ENCODE data around the gene OXSR1.
"Not testable (repeated sequence)": the region's sequence is repeated elsewhere in the genome, so short reads cannot be mapped to it uniquely, and the experiment has no call there.

OXSR1 gene

DNA sequence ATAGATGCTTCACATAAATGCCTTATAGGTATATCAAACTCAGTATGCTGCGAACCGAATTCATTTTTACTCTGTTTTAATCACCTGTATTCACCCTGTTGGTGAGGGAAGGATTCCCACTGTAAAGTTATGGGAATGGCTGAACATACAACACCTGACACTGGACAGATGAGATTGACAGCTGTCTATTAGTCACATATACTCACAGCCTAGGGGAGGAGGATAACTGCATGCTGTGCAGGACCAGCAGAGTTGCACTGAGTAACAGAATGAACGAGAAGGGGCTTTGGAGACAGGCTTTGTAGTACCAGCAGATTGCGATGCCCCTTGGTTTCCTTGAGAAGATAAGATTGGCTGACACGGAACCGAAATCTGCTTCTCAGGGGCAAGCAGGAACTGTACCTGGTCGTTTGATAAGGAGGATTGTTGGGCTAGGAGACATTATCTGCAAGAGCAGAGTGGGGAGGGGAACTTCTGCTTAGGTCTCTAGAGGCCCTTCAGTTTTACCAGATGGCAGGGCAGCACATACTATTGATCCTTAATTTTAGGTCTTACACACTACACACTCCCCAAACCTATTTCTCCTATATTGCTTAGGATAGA lies 56.8 kb downstream of the OXSR1 start:
- no peak for DNase-seq (ENCODE audit: low read depth in 2 of 2)

DNA sequence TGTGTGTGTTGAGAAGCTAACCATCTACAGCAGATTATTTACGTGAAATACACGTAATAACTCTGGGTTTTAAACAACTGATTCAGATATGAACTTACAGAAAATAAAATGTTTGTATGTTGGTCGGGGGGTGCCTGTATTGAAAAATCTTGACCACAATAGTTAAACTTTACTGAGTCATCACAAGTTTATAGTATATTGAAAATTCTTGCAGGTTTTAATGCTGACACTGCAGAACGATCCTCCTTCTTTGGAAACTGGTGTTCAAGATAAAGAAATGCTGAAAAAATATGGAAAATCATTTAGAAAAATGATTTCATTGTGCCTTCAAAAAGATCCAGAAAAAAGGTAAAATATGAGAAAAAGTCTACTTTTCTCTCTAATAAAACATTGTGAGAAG lies 59.0 kb downstream of the OXSR1 start:
- no peak for DNase-seq (ENCODE audit: low read depth in 2 of 2)

DNA sequence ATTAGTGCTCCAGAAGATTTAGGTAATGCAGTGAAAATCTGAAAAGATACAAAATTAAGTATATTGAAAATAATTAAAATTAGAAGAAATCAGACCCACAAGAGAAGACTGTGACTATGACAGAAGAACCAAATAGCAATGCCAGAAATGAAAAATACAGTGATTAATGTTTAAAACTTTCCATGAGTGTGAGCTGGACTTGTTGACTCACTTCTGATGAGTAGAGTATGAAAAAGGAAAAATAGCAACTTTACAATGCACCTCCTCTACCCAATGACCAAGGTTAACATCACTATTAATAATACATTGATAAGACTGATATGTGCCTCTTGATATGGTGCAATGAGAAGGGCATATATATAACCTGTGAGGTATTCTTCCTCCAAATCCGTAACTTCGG lies 60.9 kb downstream of the OXSR1 start:
- no peak for DNase-seq (ENCODE audit: low read depth in 2 of 2)

DNA sequence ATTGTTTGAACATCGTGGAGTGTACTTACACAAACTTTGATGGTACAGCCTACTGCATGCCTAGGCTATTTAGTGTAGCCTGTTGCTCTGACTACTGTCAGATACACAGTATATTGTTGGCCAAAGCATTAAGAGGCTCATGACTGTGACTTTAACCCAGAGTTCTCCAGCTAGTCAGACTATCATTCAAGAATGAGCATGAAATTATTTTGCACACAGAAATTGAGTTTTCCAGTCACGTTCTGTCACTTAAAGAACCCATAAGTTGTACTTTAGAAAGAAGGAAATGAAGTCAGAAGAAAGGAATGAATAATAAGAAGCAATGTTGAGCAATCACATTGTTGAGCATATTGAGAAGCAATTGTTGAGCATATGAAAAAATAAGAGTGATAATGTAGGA lies 62.7 kb downstream of the OXSR1 start:
- DNase-seq (ENCODE audit: low read depth in 2 of 2) = no peak

DNA sequence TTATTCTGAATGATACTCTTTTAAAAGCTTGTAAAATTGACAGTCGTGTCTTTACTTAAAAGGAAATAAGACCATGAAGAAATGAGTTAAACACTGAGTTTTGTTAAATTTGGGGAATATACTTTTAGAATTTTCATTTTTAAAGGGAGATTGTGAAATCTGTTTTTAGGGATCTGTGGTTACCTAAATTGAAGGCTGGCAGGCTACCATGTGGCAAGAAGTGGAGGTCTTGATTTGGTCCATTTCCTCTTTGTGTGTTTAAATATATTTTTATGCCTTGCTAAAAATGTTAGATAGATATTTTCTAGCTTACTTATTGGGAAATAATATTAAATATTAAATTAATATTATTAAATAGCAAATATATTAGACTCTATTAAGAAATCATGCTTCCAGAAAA lies 63.7 kb downstream of the OXSR1 start:
- DNase-seq (ENCODE audit: low read depth in 2 of 2) = no peak

DNA sequence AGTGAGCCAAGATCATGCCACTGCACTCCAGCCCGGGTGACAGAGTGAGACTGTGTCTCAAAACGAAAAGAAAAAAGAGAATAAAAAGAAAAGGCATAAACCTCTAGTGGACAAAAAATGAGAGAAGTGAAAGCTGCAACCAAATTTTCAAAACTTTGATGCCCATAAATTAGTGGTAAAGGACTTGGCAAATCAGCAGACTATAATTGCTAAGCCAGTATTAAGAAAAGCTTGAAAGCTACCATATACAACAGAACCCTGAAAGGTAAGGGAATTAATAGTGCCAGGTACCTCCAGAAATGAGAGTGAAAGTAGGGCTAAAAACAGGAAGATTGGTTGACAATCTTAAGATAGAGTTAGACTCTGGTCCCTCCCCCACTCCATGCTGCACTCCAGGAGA lies 67.4 kb downstream of the OXSR1 start:
- no peak for DNase-seq (ENCODE audit: low read depth in 2 of 2)

DNA sequence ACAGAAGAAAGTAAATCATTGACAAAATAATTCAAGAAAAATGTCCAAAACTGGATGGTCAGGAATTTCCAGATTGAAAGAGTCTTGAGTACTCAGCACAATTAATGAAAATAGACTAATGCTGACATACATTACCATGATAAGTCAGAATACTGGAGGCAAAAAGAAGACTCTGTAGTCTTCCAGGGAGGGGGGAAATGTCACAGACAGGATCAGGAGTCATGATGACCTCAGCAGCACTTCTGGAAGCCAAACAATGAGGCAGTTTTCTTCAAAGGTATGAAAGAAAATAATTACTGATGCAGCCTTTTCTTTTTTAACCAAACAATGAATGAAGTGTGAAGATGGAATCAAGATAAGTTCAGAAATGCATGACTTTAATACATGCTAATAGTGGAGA lies 70.1 kb downstream of the OXSR1 start:
- DNase-seq (ENCODE audit: low read depth in 2 of 2) = no peak

DNA sequence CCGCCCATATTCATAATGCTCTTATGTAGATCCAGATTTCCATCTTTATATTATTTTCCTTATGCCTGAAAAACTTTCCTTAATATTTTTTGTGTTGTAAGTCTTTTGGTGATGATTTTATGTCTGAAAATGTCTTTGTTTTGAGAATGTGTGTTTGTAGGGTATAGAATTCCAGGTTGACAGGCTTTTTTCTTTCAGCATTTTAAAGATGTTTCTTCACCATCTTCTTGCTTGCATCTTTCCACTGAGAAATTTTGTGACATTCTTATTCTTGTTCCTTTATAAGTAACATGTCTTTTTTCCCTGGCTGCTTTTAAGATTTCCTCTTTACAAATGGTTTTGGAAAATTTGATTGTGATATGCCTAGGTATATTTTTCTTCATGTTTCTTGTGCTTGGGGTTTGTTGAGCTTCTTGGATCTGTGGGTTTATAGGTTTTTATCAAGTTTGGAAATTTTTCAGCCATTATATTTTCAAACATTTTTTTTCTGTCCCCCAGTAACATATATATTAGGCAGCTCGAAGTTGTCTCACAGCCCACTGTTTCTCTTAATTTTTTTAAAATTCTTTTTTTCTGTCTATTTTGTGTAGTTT lies 73.2 kb downstream of the OXSR1 start:
- no peak for DNase-seq (ENCODE audit: low read depth in 2 of 2)

DNA sequence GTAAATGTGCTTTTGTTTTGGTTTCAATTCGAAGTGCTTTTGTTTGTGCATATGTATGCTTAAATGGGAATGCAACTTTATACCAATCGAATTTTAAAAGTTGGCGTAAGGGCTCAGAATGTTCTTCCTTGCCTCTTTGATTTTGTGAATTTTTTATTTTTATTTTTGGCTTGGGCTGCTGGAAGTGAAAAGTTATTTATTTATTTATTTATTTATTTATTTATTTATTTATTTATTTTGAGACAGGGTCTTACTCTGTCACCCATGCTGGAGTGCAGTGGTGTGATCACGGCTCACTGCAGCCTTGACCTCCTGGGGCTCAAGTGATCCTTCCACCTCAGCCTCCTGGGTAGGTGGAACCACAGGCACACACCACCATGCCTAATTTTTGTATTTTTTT lies 77.5 kb downstream of the OXSR1 start:
- DNase-seq (ENCODE audit: low read depth in 2 of 2) = not testable (repeated sequence)

DNA sequence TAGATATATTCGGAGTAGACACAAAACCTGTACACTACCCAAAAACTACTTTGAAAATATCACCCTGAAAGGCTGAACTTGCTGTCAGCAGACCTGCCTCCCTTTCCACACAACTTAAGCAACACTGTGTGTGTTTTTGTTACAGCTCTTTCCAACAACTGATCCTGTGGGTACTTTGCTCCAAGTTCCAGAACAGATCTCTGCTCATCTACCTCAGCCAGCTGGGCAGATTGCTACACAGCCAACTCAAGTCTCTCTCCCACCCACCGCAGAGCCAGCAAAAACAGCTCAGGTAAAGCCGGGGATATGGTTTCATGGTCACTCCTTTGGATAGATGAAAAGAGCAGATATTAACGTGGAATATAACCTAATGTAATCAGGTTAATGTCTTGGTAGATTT lies 80.6 kb downstream of the OXSR1 start:
- no peak for DNase-seq (ENCODE audit: low read depth in 2 of 2)

DNA sequence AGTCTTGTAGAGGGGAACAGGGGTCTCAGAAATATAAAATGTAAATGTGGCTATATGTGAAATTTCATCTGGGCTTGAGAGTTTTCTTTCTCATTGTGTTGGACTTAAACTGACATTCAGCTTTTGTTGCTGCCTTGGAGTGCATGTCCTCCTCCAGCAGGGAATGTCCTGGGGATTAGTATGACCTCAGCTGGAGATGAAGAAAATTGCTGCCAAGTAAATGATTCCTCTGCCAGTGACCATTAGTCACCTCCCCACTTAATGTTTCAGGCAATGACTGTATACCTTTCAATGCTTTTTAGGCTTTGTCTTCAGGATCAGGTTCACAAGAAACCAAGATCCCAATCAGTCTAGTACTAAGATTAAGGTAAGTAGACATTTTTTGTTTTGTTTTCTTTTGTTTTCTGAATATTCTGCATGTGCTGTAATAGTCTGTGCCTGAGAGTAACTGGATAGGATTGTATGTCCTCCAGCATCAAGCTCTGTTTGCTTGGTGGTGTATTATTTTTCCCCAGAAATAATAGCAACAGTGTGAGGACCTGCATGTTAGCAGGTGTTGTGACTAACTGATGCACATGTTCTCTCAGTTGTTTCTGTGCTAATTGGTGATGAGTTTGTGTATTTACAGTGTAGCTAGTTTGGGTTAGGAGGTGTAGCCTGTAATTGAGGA lies 82.2 kb downstream of the OXSR1 start:
- no peak for DNase-seq (ENCODE audit: low read depth in 2 of 2)

DNA sequence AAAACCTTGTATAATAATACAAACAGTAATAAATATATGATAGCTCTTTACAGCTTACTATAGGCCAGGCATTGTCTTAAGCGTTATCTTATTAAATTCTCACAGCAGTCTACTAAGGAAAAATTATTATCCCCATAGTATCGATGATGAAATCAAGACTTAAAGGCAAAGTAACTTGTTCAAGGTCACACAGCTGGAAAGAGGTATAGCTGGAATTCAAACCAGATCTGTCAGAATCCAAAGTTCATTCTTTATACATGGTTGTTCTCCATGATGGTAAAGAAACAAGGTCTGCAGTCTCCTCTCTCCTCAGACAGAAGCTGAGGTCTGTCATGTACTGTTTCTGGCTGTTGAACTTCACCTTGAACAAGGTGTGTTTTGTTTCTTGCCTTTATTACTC lies 84.9 kb downstream of the OXSR1 start:
- no peak for DNase-seq (ENCODE audit: low read depth in 2 of 2)

DNA sequence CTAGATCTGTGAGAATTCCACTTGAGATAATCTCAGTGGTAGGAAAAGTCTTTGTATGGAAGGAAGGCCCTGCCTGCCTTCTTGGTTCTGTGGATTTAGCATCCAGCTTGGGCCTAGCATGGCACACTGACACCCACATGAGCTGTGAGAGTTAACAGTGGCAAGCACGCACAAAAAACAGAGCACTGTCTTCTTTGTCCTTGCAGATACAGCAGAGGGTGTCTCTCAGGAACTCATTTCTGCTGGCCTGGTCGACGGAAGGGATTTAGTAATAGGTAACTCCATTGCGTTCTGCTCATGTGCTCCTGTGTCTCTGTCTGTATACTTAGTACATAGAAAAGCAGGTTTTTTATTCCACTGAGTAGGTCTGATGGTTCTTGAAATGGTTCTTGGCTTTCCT lies 85.9 kb downstream of the OXSR1 start:
- DNase-seq (ENCODE audit: low read depth in 2 of 2) = no peak

DNA sequence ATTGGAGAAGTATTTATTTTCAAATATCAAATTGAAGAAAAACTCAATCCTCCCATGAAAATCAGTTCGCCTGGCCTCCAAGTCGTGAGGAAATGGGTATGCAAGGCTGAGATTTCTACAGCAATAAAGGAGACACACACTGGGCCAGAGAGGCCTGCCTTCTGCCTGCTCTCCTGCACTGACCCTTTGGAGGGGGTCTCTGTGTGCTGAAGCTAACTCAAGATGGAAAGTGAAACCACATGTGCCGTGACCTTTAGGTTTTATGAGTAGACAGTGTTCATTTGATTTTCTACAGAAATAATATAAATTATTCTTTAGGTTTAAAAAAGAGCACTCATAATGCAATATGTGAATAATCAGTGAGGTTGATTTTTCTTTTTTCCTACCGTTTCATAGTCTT lies 88.4 kb downstream of the OXSR1 start:
- no peak for DNase-seq (ENCODE audit: low read depth in 2 of 2)

DNA sequence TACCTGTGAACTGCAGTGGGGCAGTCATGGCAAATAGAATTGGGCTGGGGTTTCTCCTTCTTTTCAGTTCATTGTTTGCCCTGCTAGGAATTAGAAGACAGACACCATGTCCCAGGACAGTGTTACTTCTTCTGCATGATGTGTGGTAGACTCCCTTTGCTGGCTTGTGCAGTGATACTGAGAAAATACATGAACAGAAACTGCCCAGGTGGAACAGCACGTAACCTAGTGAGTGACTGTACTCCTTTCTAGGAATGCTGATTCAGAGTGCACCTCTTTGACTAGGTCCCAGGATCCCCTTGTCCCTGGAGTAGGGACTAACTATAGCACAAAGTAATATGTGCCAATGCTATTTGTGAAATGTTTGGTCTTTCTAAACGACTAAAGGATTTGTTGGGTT lies 89.5 kb downstream of the OXSR1 start:
- no peak for DNase-seq (ENCODE audit: low read depth in 2 of 2)

DNA sequence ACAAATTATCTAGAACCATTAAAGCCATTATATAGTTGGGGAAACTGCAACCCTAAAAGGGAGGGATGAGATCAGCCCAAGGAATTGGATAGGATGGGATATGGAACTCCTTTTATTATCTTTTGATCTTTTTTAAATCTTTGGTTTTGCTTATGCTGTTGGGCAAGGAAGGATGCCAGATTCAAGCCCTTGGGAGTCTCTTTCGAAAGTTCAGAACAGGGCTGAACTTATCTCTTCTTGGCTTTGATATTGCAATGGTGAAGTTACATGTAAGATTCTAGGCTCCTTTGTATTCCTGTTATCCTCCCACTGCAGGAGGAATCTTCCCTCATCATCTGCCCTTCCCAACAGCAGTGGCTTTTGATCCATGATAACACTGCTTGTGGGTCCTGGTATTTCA lies 90.3 kb downstream of the OXSR1 start:
- no peak for DNase-seq (ENCODE audit: low read depth in 2 of 2)

DNA sequence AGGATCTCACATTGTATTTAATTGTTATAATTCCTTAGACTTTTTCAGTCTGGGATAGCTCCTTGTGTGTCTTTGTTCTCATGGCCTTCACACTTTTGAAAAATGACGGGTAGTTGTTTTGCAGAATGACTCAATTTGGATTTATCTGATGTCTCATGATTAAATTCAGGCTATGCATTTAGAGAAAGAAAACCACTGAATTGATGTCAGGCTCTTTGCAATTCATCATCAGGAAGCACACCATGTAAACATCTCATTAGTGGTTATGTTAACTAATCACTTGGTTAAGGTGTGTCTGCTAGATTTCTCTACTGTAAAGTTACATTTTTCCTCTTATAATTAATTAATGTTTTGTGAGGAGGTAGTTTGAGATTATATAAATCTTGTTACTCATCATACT lies 92.2 kb downstream of the OXSR1 start:
- DNase-seq (ENCODE audit: low read depth in 2 of 2) = no peak

DNA sequence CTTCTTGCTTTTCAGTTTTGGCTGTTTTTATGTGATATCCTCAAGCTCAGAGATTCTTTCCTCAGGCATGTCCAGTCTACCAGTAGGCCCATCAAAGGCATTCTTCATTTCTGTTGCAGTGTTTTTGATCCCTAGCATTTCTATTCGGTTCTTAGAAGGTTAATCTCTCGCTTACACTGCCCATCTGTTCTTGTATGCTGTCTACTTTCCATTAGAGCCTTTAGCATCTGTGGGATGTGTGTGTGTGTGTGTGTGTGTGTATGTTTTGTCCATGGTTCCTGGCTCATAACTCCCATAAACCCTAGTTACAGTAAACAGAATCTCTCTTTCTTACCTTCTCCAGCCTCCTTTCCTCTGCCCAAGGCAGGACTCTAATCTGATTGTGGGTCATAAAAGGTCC lies 95.1 kb downstream of the OXSR1 start:
- no peak for DNase-seq (ENCODE audit: low read depth in 2 of 2)

DNA sequence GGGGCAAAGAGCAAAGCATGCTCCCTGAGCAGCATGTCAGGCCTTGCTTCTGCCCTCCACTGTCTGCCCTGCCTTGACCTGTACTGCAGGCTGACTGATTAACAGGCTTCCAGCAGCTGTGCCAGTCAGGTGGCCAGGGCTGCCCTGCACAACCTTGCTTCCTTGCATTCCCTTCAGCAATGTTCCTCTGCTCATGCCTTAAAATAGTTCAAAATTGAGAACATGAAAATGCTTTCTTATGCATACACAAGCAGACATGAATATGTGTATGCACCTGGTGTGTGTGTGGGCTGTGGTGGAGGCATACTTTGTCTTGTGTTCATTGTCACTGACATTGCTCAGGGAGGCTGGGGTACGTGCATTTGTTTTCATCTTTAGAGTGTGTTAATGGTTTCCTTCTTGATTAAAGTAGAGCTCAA lies 99.0 kb downstream of the OXSR1 start:
- no peak for DNase-seq (ENCODE audit: low read depth in 2 of 2)

DNA sequence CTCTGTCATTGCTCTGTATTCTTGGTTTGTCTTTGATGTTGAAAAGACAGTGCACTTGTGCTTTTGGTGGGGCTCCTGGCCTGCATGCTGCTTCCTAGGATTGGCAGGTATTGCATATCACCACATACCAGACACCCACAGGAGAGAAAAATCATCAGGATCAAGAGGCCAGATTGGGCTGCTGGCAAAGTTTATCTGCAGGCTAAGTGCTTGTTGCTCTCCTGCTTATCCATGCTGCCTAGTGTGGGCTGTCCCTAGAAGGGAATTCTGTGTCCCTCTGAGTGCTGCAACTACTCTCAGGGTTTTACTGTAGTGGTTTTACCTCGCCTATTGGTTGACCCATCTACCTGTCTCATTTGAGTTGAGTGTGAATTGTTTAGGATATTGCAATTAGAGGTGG lies 99.4 kb downstream of the OXSR1 start:
- no peak for DNase-seq (ENCODE audit: low read depth in 2 of 2)

DNA sequence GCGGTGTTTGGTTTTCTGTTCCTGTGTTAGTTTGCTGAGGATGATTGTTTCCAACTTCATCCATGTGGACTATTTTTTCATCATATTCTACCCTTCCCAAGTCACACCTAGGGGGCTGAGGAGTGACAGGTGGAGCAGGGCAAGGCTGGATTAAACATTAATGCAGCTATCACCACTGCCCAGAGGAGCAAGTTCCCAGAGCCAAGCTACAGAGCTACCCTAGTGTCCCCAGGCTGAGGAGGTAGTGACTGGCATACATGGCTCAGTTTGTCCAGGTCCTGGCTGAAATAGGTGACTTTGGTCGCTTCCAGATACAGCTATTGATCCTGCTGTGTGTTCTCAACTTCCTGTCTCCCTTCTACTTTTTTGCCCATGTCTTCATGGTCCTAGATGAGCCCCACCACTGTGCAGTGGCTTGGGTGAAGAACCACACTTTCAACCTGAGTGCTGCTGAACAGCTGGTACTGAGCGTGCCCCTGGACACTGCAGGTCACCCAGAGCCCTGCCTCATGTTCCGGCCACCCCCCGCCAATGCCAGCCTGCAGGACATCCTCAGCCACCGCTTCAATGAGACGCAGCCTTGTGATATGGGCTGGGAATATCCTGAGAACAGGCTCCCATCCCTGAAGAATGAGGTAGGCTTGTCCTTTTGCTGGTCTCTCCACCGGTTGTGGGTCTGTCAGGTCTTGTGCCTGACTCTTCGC lies 100.4 kb downstream of the OXSR1 start, which contains the start of gene SLC22A13:
SLC22A13 (plus strand) TSS at position 209 of the 704 bp plus-strand sequence; CDS start at position 258, 49 bp downstream.
- no peak for DNase-seq (ENCODE audit: low read depth in 2 of 2)

DNA sequence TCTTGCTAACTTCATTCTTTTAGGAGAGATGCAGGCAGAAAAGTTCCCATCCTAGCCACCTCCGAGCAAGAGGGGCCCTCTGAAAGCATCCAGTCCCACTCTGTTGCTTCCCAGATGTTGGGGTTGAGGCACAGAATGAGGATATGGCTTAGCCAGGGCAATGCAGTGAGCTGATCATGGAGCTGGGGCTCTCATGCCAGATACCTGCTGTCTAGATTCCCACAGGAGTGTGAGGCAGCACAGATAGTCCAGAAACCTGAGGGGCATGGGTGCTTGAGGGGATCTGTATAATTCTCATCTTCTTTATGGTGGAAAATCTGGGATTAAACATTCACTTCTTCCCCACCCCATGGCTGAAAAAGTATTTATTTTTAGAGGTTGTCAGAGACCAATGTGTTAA lies 101.5 kb downstream of the OXSR1 start:
- no peak for DNase-seq (ENCODE audit: low read depth in 2 of 2)

DNA sequence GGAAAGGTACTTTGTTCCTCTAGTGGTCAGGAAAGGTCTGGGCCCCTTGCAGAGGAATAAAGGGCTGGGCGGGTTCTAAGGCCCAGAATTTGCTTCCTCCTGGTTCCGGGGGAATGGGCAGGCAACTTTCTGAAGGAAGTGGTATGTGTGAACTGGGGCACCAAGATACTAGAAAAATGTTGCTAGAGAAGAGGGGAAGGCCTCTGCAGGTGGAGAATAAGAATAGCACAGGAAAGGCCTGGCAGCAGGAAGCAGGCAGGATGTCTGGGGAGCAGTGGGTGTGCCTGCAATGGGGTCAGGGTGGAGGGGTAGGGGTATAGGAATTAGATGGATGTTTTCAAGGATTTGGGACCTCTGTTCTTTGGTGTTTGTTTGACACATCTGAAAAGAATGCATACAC lies 102.3 kb downstream of the OXSR1 start:
- no peak for DNase-seq (ENCODE audit: low read depth in 2 of 2)
